Stimulated activated CD8-positive, alpha-beta memory T cell treated with anti-CD3 and anti-CD28 coated beads, Interleukin-4, amount 100 ng/mL, for 48 hours (primary cell): ENCODE results near the gene MARK3.

Experiments used
- DNase-seq: peaks from one replicate; pipeline ENCODE4 v3.0.0-alpha.2; 2020

The MARK3 gene

DNA sequence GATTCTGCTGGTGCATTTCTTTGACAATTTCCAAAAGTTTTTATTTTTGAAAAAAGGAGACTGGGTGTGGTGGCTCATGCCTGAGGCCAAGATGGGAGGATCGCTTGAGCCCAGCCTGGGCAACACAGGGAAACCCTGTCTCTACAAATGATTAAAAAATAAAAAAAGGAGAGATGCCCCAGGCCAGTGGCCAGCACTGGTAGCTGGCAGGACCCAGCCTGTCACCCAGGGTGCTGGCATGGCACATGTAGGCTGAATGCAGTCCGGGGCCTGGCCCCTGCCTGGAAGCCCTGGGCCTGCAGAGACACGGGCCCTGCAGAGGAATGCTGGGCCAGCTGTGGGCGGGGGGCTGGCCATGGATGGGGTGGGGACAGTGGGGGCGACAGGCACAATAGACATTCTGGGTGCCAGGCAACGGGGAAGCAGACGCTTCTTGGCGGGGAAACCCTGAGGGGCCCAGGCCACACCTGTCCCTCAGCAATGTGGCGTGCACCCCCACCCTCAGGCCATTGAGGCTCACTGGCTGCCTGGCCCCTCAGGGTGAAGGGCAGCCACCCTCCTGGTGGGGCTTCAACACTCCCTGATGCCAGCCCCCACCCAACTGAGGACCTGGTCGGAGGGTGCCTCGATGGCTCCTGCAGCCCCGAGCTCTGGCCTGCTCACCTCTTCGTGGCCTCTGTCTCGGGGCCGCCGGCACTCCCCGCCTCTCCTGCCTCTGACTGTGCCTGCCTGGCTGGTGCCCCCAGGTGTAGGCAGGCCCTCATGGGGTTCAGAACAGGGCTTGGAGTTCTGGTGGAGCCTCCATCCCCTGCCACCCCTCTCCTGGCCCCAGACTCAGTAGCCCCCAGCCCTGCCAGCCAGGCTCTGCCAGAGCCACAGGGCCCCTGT lies 155.8 kb downstream of the MARK3 start:
- DNase-seq, result no peak

DNA sequence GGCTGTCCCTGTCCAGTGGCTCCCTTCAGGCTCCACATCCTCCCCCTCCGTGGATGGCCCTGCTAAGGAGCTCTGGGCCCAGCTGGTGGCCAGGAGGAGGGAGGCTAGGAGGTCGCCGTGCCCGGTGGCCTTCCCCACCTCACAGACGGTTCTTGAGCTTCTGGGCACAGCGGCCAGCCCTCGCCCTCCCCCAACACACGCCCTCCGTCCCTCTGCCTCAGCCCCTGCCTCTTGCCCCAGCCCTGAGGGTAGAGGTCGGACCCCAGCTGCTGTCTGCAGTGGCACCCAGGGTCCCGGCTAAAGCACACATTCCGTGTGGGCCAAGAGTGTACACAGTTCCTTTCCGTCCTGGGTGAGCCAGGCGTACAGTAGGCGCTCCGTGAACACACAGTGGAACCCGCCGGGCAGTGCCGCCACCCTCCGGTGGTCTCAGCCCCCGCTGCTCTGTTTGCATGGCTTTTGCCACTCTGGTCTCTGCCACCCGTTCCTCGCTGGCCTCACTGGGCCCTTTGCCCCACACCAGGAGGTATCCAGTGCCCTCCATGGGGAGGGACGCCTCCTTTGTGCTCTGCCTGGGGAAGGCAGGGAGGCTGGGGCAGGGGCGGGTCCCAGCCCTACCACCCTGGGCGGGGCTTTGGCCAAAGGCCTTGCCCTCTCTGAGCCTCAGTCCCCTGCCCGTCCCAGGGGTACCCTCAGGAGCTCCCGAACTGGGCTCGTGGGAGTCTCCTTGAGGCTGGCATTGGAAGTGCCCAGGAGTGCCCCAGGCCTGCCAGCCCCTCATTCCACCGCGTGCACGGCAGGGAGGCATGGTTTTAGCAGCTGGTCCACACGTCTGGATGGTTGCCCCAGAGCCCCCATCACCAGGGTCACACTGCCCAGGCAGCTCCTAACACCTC lies 156.7 kb downstream of the MARK3 start:
- no peak for DNase-seq

DNA sequence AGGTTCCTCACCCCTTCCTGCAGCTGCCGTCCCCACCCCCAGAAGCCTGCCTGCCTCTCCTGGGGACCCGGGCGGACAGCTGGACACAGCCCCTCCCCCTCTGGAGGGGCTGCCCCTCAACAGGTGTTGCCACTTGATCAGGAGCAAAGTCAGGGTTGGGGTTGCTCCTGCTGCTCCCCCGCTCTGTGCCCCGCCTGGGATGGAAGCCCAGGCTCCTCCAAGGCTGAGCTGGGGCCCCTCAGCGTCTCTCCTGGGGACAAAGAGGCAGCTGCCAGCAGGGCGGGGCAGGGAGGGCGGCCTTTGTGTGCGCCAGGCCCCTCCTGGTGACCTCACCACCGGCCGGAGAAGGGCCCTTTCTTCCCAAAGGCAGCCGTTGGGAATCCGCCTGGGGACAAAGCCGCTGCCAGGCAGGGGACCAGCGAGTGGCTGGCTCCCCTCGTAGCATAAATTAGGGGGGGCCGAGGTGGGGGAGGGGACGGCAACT lies 157.4 kb downstream of the MARK3 start:
- no peak for DNase-seq

GRCh38 chr14:103543140-103543539 lies 157.9 kb downstream of the MARK3 start:
- DNase-seq, result no peak

DNA sequence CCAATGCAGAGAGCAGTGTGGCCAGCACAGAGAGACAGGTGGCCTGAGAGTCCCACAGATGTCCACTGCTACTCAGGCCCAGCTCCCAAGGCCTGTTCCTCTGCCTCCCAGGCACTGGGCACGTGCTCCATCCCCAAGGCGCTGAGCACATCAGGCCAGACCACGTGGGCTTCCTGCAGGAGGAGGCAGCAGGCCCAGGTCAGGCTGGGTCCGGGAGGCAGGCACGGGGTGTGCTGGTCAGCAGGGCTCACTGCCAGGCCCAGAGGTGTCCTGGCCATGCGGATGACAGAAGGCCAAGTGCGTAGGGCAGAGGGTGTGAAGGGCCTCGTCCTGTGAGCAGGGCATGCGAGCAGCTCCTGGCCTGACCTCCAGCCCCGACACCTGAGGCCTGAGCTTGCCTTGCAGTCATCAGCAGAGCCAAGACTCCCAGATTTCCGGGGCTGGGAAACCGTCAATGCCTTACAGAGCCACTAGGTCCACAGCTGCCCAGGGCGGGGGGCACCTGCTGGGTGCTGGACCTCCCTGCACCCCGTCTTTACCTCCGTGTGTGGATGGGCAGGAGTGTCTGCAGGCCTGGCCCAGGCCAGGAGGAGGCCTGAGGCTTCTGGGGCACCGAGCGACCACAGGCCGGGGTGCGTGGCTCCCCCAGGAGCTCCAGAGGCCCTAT lies 158.6 kb downstream of the MARK3 start:
- no peak for DNase-seq

DNA sequence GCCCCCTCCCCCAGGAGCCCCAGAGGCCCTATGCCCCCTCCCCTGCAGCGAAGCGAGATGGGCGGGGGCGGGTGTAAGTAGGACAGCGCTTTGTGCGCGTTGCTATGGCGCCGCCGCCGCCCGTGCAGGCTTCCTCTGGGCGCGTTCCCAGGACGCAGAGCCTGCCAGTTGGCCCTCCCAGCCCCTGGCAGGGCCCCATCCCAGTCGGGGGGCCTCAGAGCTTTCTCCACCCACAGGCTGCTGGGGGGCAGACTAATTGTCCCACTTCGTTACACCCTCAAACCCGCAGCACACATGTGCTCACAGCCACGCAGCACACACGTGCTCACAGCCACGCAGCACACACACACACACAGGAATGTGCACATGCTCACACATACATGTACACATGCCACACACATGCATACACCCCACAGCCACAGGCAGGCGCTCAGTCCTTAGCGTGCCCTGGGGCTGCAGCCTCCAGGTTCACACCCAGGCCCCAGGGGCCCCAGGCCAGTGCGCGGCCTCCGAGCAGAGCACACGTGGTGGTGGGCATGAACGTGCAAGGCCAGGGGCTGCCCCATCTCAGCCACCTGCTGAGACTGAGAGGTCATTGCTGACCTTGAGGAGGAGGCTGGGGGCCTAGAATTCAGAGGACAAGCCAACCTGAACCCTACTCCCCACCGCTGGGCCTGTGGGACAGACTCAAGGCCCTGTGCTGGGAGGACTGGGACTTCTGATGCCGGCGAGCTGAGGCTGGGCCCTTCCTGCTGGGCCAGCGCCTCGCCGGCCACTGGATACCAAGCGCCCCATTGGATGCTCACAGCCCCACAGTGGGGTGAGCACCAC lies 159.4 kb downstream of the MARK3 start:
- no peak for DNase-seq

GRCh38 chr14:103545219-103545914 lies 160.2 kb downstream of the MARK3 start:
- no peak for DNase-seq

DNA sequence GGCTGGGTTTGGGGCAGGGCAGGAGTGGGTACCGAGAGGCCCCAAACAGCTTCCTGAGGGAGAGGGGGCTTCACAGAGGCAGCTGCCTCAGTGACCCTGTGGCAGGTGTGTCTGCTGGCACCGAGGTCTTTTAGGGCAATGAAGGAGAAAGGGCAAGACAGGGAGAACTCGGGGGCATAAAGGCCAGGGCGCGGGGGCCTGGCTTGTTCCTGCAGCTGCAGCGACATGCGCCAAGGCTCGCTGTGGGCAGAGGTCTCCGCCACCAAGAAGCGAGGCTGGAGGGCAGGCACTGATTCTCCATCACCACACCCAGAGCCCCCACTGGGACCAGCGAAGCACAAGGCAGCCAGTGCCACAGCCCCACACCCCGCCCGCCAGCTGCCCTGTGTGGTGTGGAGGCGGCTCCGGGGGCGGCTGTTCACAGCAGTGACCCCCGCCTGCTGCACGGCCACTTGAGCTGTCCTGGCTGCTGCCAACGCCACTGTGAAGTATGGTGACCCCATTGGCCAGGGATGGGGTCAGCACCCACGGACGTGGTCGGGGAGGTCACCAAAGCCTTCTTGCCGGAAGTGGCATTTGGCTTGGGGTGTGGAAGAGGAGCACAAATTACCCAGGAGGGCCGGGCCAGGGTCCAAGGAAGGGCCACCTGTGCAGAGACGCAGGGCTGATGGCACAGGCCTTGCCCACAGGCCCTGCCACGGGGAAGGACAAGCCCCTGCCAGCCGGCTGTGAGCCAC lies 160.9 kb downstream of the MARK3 start:
- DNase-seq, result no peak

- DNase-seq, result peak; percentile 89
These were observed 161.6 kb downstream of the MARK3 start for GRCh38 chr14:103546652-103547454.

DNA sequence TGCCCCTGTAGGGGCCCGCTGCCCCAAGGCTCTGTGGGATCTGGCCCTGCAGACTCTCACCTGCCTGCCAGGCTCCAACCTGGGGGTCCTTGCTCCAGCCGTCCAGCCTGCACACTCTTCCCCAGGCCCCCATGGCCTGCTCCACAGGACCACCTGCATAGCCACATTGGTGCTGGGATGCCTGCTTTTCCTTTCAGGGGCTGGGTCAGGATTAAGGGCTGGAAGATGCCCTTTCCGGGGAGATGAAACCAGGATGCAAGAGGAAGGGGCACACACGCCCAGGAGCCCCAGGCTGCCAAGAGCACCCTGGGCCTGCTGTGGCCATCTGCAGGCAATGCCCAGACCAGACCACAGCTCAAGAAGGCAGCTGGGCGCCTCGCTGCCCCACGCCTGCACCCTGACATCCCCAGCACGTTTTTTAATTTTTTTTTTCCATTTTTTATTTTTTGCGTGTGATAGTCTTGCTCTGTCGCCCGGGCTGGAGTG lies 162.3 kb downstream of the MARK3 start:
- DNase-seq, result no peak

- DNase-seq, result no peak
These were observed 162.8 kb downstream of the MARK3 start for GRCh38 chr14:103547941-103548462.

DNA sequence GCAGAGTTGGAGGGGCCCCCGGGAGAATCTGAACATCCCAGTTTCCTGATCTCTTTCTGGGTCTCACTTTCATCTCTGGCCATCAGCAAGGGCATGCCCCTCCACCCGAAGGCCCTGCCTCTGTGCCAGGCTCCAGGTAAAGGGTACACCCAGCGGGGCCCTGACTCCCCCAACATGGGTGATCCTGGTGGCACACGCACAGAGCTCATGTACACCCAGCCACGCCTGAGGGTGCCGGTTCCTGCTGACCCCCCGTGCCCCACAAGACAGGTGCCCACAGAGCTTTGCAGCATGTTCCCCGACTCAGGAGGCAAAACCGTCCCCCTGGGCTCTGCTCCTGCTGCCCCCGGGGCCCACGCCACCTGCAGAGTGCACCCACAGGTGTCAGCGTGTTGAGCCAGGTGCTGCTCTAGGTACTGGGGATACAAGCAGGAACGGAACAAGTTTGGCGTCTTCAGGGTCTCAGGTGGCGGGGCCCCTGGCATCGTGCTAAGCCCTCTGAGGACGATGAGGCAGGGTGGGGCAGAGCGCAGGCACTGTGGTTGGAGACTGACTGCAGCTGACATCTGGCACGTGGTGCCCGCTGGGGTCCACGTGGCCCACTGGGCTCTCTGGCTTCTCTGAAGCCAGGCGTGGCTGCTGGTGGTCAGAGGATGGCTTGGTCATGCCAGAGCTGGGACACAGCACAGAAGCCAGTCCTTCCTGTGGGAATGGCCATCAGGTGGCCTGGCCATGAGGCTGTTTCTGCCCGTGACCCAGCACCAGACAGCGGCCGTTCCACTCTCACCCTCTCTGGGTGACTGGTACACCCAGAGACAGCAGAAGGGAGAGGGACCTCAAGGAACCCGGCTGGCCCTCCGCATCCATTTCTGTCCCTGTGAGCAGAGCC lies 163.5 kb downstream of the MARK3 start:
- DNase-seq, result no peak

DNA sequence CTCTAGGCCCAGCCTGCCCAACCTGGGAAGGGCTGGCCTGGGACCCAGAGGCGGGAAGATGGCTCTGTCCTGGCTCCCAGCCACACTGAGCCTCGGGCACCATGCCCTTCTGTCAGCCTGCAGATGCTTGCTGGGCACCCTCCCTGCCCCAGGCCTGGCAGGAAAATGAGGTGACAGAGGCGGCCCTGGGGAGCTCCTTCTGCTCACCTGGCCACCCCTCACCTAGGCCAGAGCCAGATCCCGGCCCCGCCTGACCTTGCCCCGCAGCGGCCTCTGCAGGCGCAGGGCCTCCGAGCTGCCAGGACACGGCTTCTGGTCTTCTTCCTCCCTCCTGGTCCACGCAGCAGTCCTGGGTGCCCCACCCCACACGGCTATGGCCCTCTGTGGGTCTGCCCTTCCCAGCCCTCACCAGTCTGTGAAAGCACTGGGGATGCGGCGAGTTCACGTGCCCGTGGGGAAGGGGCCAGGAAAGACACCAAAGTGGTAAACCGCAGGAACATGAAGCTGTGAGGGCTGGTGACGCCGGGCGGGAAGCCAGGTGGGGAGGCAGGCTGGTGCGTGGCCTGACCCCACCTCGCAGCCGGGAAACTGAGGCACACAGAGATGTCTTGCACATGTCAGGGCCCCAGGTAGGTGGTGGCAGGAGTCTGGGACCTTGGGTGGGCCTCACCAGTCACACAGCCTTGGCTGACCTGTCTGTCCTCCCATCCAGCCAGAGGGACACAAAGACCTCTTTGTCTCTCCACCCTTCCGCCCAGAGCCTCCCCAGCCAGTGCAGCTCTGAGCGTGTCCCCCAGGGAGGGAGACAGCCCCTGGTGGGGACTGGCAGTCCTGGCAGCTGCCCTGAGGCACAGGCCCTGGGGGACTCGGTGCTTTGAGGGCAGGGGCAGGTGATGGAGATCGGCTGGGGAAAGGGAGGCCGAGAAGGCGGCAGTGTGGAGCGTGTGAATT lies 164.4 kb downstream of the MARK3 start:
- no peak for DNase-seq

DNA sequence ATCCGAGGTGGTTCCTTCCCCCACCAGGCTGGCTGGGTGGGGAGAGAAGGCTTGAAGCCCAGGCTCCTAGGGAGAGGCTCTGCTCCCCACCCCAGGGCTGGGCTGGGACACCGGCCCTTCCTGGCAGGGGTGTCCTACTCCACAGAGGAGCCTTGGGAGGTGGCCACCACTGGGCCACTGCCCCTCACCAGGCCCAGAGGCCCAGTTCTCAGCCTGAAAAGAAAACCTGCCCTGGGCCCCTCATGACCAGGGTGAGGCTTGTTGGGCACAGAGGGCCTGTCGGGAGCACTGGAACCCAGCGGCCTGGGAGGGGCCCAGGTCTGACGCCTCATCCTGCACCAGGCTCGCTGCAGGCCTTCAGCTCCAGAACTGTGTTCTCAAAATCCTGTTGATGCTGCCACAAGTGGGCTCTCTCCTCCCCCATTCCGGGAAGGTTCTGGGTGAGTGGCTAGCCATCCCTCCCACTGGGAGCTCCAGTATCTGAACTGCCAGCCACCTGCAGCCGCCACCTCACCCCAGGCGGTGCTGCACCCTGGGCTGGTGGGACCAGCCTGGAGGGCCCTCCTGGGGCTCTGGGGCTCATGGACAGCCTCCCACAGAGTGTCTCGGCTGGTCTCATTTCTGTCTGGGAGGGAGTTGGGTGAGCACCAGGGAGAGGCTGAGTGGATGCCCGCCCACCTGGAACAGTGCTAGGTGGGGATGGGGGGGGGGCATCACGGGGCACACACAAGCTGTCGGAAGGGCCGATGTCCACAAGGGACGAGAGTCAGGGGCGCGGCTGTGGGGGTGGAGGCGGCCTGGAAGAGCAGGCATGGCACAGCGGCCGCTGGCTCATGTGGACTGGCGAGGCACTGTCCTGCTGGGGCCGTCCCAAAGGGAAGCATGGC lies 165.5 kb downstream of the MARK3 start:
- no peak for DNase-seq

GRCh38 chr14:103551338-103551762 lies 166.1 kb downstream of the MARK3 start:
- DNase-seq, result no peak
